ENCODE data around the gene ACER2.

ACER2 gene

GRCh38 chr9:19451240-19452087, 42.7 kb downstream of the ACER2 start:
- no peaks in the 10 kb centered on the region for H3K79me2 ChIP-seq
- no peaks in the 10 kb centered on the region for H3K9me3 ChIP-seq (ENCODE audit: control insufficient read depth, low read length)
- no peak overlapping the region for H3K4me3 ChIP-seq (ENCODE audit: low read depth, low read length)
- no peaks in the 10 kb centered on the region for H3K27me3 ChIP-seq (ENCODE audit: control insufficient read depth, insufficient read depth, low read length)
- no peaks in the 10 kb centered on the region for H3K36me3 ChIP-seq (ENCODE audit: control insufficient read depth, insufficient read depth, low read length)
- no peaks in the 10 kb centered on the region for H3K4me1 ChIP-seq
- no peak overlapping the region for H3K4me2 ChIP-seq (ENCODE audit: low read length)
- H3K9ac ChIP-seq = no peak overlapping the region
- TF ChIP-seq CTCF (IDR thresholded peaks at IDR 0.05) = no peak
- no peak overlapping the region for H3K27ac ChIP-seq
- H2AFZ ChIP-seq = no peak overlapping the region

GRCh38 chr9:19456426-19456825, 47.6 kb downstream of the ACER2 start:
- TF ChIP-seq CTCF (IDR thresholded peaks at IDR 0.05) = no peak
- H3K4me2 ChIP-seq (ENCODE audit: low read length) = no peak overlapping the region
- no peaks in the 10 kb centered on the region for H3K79me2 ChIP-seq
- H2AFZ ChIP-seq = peak overlapping the region; percentile 79
- no peaks in the 10 kb centered on the region for H3K4me1 ChIP-seq
- no peaks in the 10 kb centered on the region for H3K36me3 ChIP-seq (ENCODE audit: control insufficient read depth, insufficient read depth, low read length)
- no peaks in the 10 kb centered on the region for H3K9me3 ChIP-seq (ENCODE audit: control insufficient read depth, low read length)
- H3K9ac ChIP-seq = no peak overlapping the region
- H3K27me3 ChIP-seq (ENCODE audit: control insufficient read depth, insufficient read depth, low read length) = no peaks in the 10 kb centered on the region
- no peak overlapping the region for H3K27ac ChIP-seq
- H3K4me3 ChIP-seq (ENCODE audit: low read depth, low read length) = no peak overlapping the region

- Histone ChIP-seq H3K9ac (no peak overlapping the region), H3K4me1 (no peaks in the 10 kb centered on the region), H3K36me3 (ENCODE audit: control insufficient read depth, insufficient read depth, low read length) (no peaks in the 10 kb centered on the region), H3K27ac (no peak overlapping the region), H3K9me3 (ENCODE audit: control insufficient read depth, low read length) (no peaks in the 10 kb centered on the region), H3K27me3 (ENCODE audit: control insufficient read depth, insufficient read depth, low read length) (no peaks in the 10 kb centered on the region), H3K79me2 (no peaks in the 10 kb centered on the region), H2AFZ (peak overlapping the region; percentile 79), H3K4me2 (ENCODE audit: low read length) (peak overlapping the region; percentile 42), H3K4me3 (ENCODE audit: low read depth, low read length) (no peak overlapping the region)
- peak; percentile 83 for TF ChIP-seq CTCF (IDR thresholded peaks at IDR 0.05)
Observed at GRCh38 chr9:19456996-19457692, 48.3 kb downstream of the ACER2 start.

GRCh38 chr9:19457693-19458009, 48.8 kb downstream of the ACER2 start:
- H3K27ac ChIP-seq = no peak overlapping the region
- no peaks in the 10 kb centered on the region for H3K79me2 ChIP-seq
- H3K36me3 ChIP-seq (ENCODE audit: control insufficient read depth, insufficient read depth, low read length) = no peaks in the 10 kb centered on the region
- no peaks in the 10 kb centered on the region for H3K4me1 ChIP-seq
- no peak overlapping the region for H3K4me3 ChIP-seq (ENCODE audit: low read depth, low read length)
- H3K9me3 ChIP-seq (ENCODE audit: control insufficient read depth, low read length) = no peaks in the 10 kb centered on the region
- no peaks in the 10 kb centered on the region for H3K27me3 ChIP-seq (ENCODE audit: control insufficient read depth, insufficient read depth, low read length)
- H3K4me2 ChIP-seq (ENCODE audit: low read length) = peak overlapping the region; percentile 42
- no peak overlapping the region for H3K9ac ChIP-seq
- no peak overlapping the region for H2AFZ ChIP-seq
- peak; percentile 0 for TF ChIP-seq CTCF (IDR thresholded peaks at IDR 0.05)

All from parathyroid adenoma (tissue), 2 donors.